HepG2 (cell line): Measurements from ENCODE around the gene CYP11A1. TPM values are rescaled to one million over a fixed set of nuclear protein-coding genes. Genes with fewer than 3 reads are reported as not detected.
A peak's percentile ranks its signal among the peaks of the same experiment; 100 is the strongest.

Experiments
- ARNTL ChIP-seq: sonication (generic); formaldehyde crosslinking; IDR thresholded peaks from 2 replicates; pipeline ENCODE4 v1.4.0; 2020; ENCODE audit warnings: mild to moderate bottlenecking, missing genetic modification reagents
- CREB1 ChIP-seq, 2 experiments: fragments of 450-650 bp in 1 of 2; IDR thresholded peaks; 2 replicates each; pipeline ENCODE4 v1.6.1; 2016 to 2017; ENCODE audit warnings: control low read depth in 1 of 2, mild to moderate bottlenecking in 1 of 2, missing compliant biosample characterization in 1 of 2, missing genetic modification characterization in 1 of 2
- CSRNP1 ChIP-seq: sonication (generic); formaldehyde crosslinking; IDR thresholded peaks from 2 replicates; pipeline ENCODE4 v1.8.1; 2023; ENCODE audit warnings: mild to moderate bottlenecking, missing genetic modification reagents
- FOXM1 ChIP-seq: sonication (generic); formaldehyde crosslinking; IDR thresholded peaks from 2 replicates; pipeline ENCODE4 v1.5.0; 2020; ENCODE audit warnings: missing genetic modification reagents
- FOXO1 ChIP-seq: sonication (generic); formaldehyde crosslinking; IDR thresholded peaks from 2 replicates; pipeline ENCODE4 v1.4.0; 2020; ENCODE audit warnings: missing genetic modification reagents
- HNRNPH1 ChIP-seq: fragments of 200-400 bp; formaldehyde crosslinking; optimal IDR thresholded peaks from 2 replicates; pipeline ENCODE3; 2017; ENCODE audit warnings: mild to moderate bottlenecking, low read depth, low read length
- KAT8 ChIP-seq: IDR thresholded peaks from 2 replicates; pipeline ENCODE4 v1.6.1; 2016; ENCODE audit warnings: missing genetic modification reagents, missing compliant biosample characterization
- POLR2AphosphoS2 ChIP-seq: IDR thresholded peaks from 2 replicates; pipeline ENCODE4 v1.6.1; 2011; ENCODE audit warnings: low read depth, low read length, improper control_type of control experiment
- PPARG ChIP-seq: conservative IDR thresholded peaks from 2 replicates; pipeline ENCODE4 v1.6.1; 2016; ENCODE audit warnings: missing biosample characterization, missing genetic modification reagents
- SNAI1 ChIP-seq: sonication (generic); formaldehyde crosslinking; IDR thresholded peaks from 2 replicates; pipeline ENCODE4 v1.5.0; 2020; ENCODE audit warnings: mild to moderate bottlenecking, missing genetic modification reagents, borderline replicate concordance
- ZFP36L2 ChIP-seq: sonication (generic); formaldehyde crosslinking; IDR thresholded peaks from 2 replicates; pipeline ENCODE4 v1.4.0; 2020; ENCODE audit warnings: missing genetic modification reagents
- ZNF256 ChIP-seq: sonication (generic); formaldehyde crosslinking; conservative IDR thresholded peaks from 2 replicates; pipeline ENCODE4 v1.4.0; 2020; ENCODE audit warnings: missing genetic modification reagents
- ZNF432 ChIP-seq: sonication (generic); formaldehyde crosslinking; IDR thresholded peaks from 2 replicates; pipeline ENCODE4 v1.5.0; 2020; ENCODE audit warnings: missing genetic modification reagents, mild to moderate bottlenecking, borderline replicate concordance
- ZNF484 ChIP-seq: sonication (generic); formaldehyde crosslinking; IDR thresholded peaks from 2 replicates; pipeline ENCODE4 v1.5.1; 2020; ENCODE audit warnings: mild to moderate bottlenecking, low read depth, missing genetic modification reagents, borderline replicate concordance
- ZNF558 ChIP-seq: sonication (generic); formaldehyde crosslinking; IDR thresholded peaks from 2 replicates; pipeline ENCODE4 v1.9.0; 2022; ENCODE audit warnings: mild to moderate bottlenecking, missing genetic modification reagents, borderline replicate concordance
- polyA plus RNA-seq, 8 experiments: library from polyadenylated mRNA; depleted of rRNA in 3 of 8; stranded (reverse) in 7 of 8; unstranded in 1 of 8; fragments of >200 nt; fragmentation: Illumina TruSeq in 4 of 8; extraction: Trizol in 4 of 8; gene quantifications; 2 replicates each; pipeline versions ENCODE4 v1.2.1 to v1.2.3, GENCODE V29; 2011 to 2016; ENCODE audit warnings: low read depth in 4 of 8, missing spikeins in 1 of 8, mixed read lengths in 1 of 8; ENCODE audit not compliant: insufficient read depth in 1 of 8
- total RNA-seq, 5 experiments: library from RNA; depleted of rRNA; stranded (reverse); fragments of >200 nt; fragmentation: Illumina TruSeq; extraction: Trizol; gene quantifications; 2 replicates each; pipeline ENCODE4 v1.2.3, GENCODE V29; 2016; ENCODE audit warnings: low read depth in 1 of 5
- TF ChIP-seq, protein P1 (sequence below): sonication (generic); formaldehyde crosslinking; IDR thresholded peaks from 2 replicates; pipeline ENCODE4 v1.4.0; 2020; ENCODE audit warnings: missing genetic modification reagents
- TF ChIP-seq, protein P2 (sequence below): sonication (generic); formaldehyde crosslinking; IDR thresholded peaks from 2 replicates; pipeline ENCODE4 v1.4.0; 2020; ENCODE audit warnings: mild to moderate bottlenecking, missing genetic modification reagents
- TF ChIP-seq, protein P3 (sequence below): sonication (generic); formaldehyde crosslinking; conservative IDR thresholded peaks from 2 replicates; pipeline ENCODE4 v1.4.0; 2020; ENCODE audit warnings: missing genetic modification reagents

The CYP11A1 gene
- total and polyA plus RNA-seq, 2 of the 13 experiments (the other 11 are each of a cell fraction or from before 2014, with no cell fraction given) = 0.66 to 0.92 TPM

GRCh38 chr15:74291101-74292071 lies 76.1 kb downstream of the CYP11A1 start (continued):
- TF ChIP-seq POLR2AphosphoS2 (no peak), FOXM1 (peak; percentile 75; the same call in 1 of the 2 replicates), CREB1 (IDR thresholded peaks at IDR 0.05) (no peak), CREB1 (CRISPR knock-in tag; IDR thresholded peaks at IDR 0.05) (no peak), ZNF484 (peak; percentile 35; the same call in 1 of the 2 replicates), FOXO1 (CRISPR knock-in tag) (peak; percentile 28; the same call in 1 of the 2 replicates), ARNTL (no peak), ZNF256 (CRISPR knock-in tag) (peak; percentile 95; the same call in 1 of the 2 replicates), PPARG (0 out of 2 replicates have a peak, but pooled peaks have one; percentile 32), SNAI1 (peak; percentile 74; the same call in 1 of the 2 replicates), ZNF432 (CRISPR knock-in tag) (no peak), ZFP36L2 (CRISPR knock-in tag) (peak; percentile 83; the same call in 1 of the 2 replicates), ZNF558 (CRISPR knock-in tag) (peak; percentile 85; the same call in 1 of the 2 replicates), HNRNPH1 (no peak), KAT8 (CRISPR knock-in tag) (peak; percentile 39; the same call in 1 of the 2 replicates), CSRNP1 (CRISPR knock-in tag) (no peak)
- TF ChIP-seq, protein P1, sequence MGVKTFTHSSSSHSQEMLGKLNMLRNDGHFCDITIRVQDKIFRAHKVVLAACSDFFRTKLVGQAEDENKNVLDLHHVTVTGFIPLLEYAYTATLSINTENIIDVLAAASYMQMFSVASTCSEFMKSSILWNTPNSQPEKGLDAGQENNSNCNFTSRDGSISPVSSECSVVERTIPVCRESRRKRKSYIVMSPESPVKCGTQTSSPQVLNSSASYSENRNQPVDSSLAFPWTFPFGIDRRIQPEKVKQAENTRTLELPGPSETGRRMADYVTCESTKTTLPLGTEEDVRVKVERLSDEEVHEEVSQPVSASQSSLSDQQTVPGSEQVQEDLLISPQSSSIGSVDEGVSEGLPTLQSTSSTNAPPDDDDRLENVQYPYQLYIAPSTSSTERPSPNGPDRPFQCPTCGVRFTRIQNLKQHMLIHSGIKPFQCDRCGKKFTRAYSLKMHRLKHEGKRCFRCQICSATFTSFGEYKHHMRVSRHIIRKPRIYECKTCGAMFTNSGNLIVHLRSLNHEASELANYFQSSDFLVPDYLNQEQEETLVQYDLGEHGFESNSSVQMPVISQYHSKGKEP (CRISPR knock-in tag) = peak; percentile 97; the same call in 1 of the 2 replicates
- TF ChIP-seq, protein P2, sequence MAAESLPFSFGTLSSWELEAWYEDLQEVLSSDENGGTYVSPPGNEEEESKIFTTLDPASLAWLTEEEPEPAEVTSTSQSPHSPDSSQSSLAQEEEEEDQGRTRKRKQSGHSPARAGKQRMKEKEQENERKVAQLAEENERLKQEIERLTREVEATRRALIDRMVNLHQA (CRISPR knock-in tag) = no peak
- TF ChIP-seq, protein P3, sequence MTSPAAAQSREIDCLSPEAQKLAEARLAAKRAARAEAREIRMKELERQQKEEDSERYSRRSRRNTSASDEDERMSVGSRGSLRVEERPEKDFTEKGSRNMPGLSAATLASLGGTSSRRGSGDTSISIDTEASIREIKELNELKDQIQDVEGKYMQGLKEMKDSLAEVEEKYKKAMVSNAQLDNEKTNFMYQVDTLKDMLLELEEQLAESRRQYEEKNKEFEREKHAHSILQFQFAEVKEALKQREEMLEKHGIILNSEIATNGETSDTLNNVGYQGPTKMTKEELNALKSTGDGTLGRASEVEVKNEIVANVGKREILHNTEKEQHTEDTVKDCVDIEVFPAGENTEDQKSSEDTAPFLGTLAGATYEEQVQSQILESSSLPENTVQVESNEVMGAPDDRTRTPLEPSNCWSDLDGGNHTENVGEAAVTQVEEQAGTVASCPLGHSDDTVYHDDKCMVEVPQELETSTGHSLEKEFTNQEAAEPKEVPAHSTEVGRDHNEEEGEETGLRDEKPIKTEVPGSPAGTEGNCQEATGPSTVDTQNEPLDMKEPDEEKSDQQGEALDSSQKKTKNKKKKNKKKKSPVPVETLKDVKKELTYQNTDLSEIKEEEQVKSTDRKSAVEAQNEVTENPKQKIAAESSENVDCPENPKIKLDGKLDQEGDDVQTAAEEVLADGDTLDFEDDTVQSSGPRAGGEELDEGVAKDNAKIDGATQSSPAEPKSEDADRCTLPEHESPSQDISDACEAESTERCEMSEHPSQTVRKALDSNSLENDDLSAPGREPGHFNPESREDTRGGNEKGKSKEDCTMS (CRISPR knock-in tag) = peak; percentile 89; the same call in 1 of the 2 replicates
